OCI-M2 (cell line): Measurements from ENCODE around the gene NRP1.

Source experiments
- DNase-seq: peaks from one replicate; lab custom pipeline; 2025; ENCODE audit not compliant: unreplicated experiment; lab: John Stamatoyannopoulos, UW

The NRP1 gene

GRCh38 chr10:33293531-33294170 is 40.8 kb downstream of the NRP1 start:
- no peak for DNase-seq

GRCh38 chr10:33293076-33293475 is 41.4 kb downstream of the NRP1 start:
- no peak for DNase-seq

GRCh38 chr10:33291053-33291592 is 43.3 kb downstream of the NRP1 start:
- no peak for DNase-seq

- no peak for DNase-seq
Observed at GRCh38 chr10:33290321-33291052, 44.0 kb downstream of the NRP1 start.

- no peak for DNase-seq
Observed at GRCh38 chr10:33289776-33290175, 44.7 kb downstream of the NRP1 start.

- DNase-seq: no peak
Observed at GRCh38 chr10:33288127-33288526, 46.3 kb downstream of the NRP1 start.

GRCh38 chr10:33287112-33287511 is 47.4 kb downstream of the NRP1 start:
- DNase-seq: no peak

GRCh38 chr10:33286157-33286934 is 48.1 kb downstream of the NRP1 start:
- no peak for DNase-seq

GRCh38 chr10:33284945-33285344 is 49.5 kb downstream of the NRP1 start:
- no peak for DNase-seq

GRCh38 chr10:33279811-33280602 is 54.5 kb downstream of the NRP1 start:
- DNase-seq: no peak

GRCh38 chr10:33279276-33279675 is 55.2 kb downstream of the NRP1 start:
- no peak for DNase-seq

- DNase-seq: no peak
Observed at GRCh38 chr10:33278198-33278597, 56.3 kb downstream of the NRP1 start.

- DNase-seq: no peak
Observed at GRCh38 chr10:33277135-33277536, 57.3 kb downstream of the NRP1 start.

- DNase-seq: no peak
Observed at GRCh38 chr10:33276282-33276923, 58.1 kb downstream of the NRP1 start.

GRCh38 chr10:33274096-33274785 is 60.2 kb downstream of the NRP1 start:
- no peak for DNase-seq

- no peak for DNase-seq
Observed at GRCh38 chr10:33273295-33274002, 61.0 kb downstream of the NRP1 start.

- DNase-seq: no peak
Observed at GRCh38 chr10:33272635-33273034, 61.8 kb downstream of the NRP1 start.

- no peak for DNase-seq
Observed at GRCh38 chr10:33271969-33272583, 62.4 kb downstream of the NRP1 start.

- no peak for DNase-seq
Observed at GRCh38 chr10:33270971-33271370, 63.5 kb downstream of the NRP1 start.
